Panc1 (cell line): ENCODE measurements around the gene RASL11A.

Experiments used
- CTCF ChIP-seq: fragments of 450-650 bp; IDR thresholded peaks from 2 replicates; pipeline ENCODE4 v1.5.1; 2017; ENCODE audit warnings: mild to moderate bottlenecking
- POLR2AphosphoS5 ChIP-seq: IDR thresholded peaks from 2 replicates; pipeline ENCODE4 v1.6.1; 2012; ENCODE audit warnings: mild to moderate bottlenecking, low read depth, low read length, moderate library complexity
- SIN3A ChIP-seq: IDR thresholded peaks from 2 replicates; pipeline ENCODE4 v1.6.1; 2012; ENCODE audit warnings: low read depth, mild to moderate bottlenecking, low read length, moderate library complexity, borderline replicate concordance; ENCODE audit not compliant: insufficient read depth

DNA sequence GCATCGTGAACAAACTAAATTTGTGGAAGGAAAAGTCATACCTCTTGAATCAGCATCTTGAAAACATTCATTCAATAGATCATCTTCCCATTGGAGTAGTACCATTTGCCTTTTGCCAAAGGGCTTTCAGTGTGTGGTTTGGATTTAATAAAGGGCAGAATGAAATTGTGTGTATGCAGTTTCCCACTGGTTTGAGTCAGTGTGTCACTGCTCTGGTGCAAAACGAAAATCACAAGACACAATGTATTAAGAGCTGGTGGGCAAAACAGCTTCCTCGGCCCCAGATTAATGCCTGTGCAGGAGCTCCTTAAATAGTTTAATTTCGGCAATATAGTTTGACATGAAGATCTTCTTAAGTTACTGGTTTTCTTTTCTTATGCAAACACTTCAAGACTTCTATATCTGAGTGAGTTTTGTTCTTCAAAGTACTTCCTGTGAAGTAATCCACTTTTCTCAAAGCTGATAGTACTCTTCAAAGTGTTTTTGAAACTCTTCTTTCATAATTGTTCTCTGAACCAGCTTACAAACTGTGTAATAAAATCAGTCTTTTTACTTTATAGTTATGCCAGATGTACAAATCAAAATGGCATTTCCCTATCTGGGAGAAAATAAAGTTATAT lies 32.1 kb downstream of the RASL11A start:
- TF ChIP-seq CTCF (no peak), POLR2AphosphoS5 (no peak), SIN3A (no peak)
